ENCODE results near the gene POTEG. TPM values are rescaled to one million over a fixed set of nuclear protein-coding genes. Genes with fewer than 3 reads are reported as not detected.
"Not testable (repeated sequence)": the region's sequence is repeated elsewhere in the genome, so short reads cannot be mapped to it uniquely, and the experiment has no call there.

The POTEG gene
- total RNA-seq, 8 experiments from 2014 or later, result 0.08 to 0.38 TPM; not detected in 6

DNA sequence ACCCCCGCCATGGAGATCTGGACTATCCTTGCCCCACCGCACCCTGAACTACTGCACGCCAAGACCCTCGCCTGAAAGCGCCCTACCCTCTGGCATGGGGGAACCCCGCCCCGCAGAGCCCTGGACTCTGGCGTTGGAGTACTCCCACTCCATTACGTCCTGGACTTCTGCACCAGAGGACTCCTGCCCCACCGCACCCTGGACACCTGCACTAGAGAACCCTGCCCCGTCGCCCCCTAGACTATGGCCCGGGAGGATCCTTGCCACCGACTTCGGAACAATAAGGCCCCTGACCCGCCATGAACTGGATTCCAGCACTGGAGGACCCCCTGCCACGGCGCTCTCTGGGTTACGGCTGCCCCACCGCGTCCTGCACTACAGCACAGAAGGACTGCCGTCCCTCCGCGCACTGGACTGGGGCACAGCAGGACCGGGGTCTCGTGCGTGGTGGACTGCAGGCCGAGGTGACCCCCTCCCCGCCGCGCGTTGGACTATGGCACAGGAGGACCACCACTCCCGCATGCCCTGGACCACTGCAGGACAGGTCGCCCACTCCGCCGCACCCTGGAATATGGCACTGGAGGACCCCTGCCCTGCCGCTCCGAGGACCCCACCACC is 72.4 kb downstream of the POTEG start:
- no CpG with 5 or more reads among the region's 38 CpGs for WGBS, 10 experiments
- in situ Hi-C loops (cut with MboI; ENCODE audit: low pct_unique_long_range_greater_than_20kb in 2 of 9, low sequenced_read_pairs in 9 of 9, unreplicated experiment in 9 of 9); ATAC-seq (replicated peaks in 6 of 8); H3K27ac ChIP-seq; H3K4me3 ChIP-seq; H3K4me1 ChIP-seq (replicated peaks in 1 of 2): not testable (repeated sequence)

DNA sequence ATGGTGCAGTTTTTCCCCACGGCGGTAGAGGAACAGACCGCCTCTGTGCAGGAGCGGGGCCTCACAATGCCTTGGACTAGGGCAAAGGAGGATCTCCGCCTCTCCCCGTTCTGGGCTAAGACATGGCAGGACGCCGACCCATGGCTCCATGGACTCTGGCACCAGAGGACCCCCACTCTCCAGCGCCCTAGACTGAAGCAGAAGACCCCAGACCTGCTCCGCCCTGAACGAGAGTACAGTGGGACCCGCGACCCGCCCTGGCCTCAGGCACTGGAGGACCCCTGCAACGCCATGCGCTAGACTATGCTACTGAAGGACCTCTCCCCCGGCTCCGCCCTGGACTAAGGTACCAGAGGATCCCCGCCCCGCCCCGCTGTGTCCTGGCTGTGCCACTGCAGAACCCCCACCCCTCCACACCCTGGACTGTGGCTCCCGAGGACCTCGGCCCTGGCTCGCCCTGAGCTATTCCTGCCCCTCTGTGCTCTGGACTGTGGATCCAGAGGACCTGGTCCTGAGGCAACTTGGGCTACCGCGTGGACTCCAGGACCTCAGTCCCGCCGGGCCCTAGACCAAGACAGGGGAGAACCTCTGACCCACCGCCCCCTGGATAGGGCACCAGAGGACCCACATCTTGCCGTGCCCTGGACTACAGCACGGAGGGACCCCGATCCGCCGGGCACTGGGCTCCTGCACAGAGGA is 73.1 kb downstream of the POTEG start:
- H3K4me3 ChIP-seq; in situ Hi-C loops (cut with MboI; ENCODE audit: low pct_unique_long_range_greater_than_20kb in 2 of 9, low sequenced_read_pairs in 9 of 9, unreplicated experiment in 9 of 9); H3K4me1 ChIP-seq (replicated peaks in 1 of 2); H3K27ac ChIP-seq; ATAC-seq (replicated peaks in 6 of 8): not testable (repeated sequence)
- WGBS, 10 experiments, result no CpG with 5 or more reads among the region's 34 CpGs
